GM12878 (cell line): ENCODE results near the gene VRK3. TPM values are rescaled to one million over a fixed set of nuclear protein-coding genes. Genes with fewer than 3 reads are reported as not detected.

Experiments used
- ATAC-seq: fragments of 200-7000 bp; cut with Tn5 transposase; 3 replicates; pipeline ENCODE4 v1.9.1; 2020; ENCODE audit warnings: mild to moderate bottlenecking, moderate library complexity
- BruUV-seq: library from RNA; stranded (reverse); fragments of 400-500 nt; replicated peaks from 2 replicates; lab custom pipeline; 2021; lab: Mats Ljungman, UMichigan
- CTCF ChIA-PET: fragments of 300-600 bp; sonication (Branson Sonifier 250); formaldehyde crosslinking; extraction: SDS; loops from one replicate; lab custom pipeline; 2021; ENCODE audit warnings: inconsistent platforms; lab: Yijun Ruan, JAX
- POLR2A ChIA-PET: fragments of 350-600 bp; formaldehyde crosslinking; extraction: SDS; loops from one replicate; lab custom pipeline; 2021; ENCODE audit warnings: inconsistent platforms; lab: Charles Lee
- RAD21 ChIA-PET: fragments of 300-600 bp; sonication (Branson Sonifier 250); formaldehyde crosslinking; loops from one replicate; lab custom pipeline; 2023; ENCODE audit warnings: antibody characterized with exemption; ENCODE audit not compliant: unreplicated experiment; lab: Charles Lee
- SMC1A ChIA-PET: fragments of 300-600 bp; sonication (Branson Sonifier 250); formaldehyde crosslinking; loops from one replicate; lab custom pipeline; 2023; ENCODE audit not compliant: unreplicated experiment, uncharacterized antibody; lab: Charles Lee
- DNase-seq: peaks from one replicate; pipeline ENCODE4 v3.0.0-alpha.2; 2011; ENCODE audit warnings: low read depth, low spot score
- FAIRE-seq: peaks from 3 replicates; lab custom pipeline; 2011; peaks lifted over from hg19 to GRCh38; lab: Jason Lieb, UNC
- H2AFZ ChIP-seq: 2 replicates; pipeline ENCODE4 v1.6.0; 2011; ENCODE audit warnings: low read depth, low read length, control low read depth; ENCODE audit not compliant: control insufficient read depth
- H3K27ac ChIP-seq: 2 replicates; pipeline ENCODE4 v1.5.1; 2011; ENCODE audit warnings: control low read depth; ENCODE audit not compliant: control insufficient read depth, insufficient read depth
- H3K27me3 ChIP-seq, 2 experiments: replicated peaks in 1 of 2; 2 replicates each; pipeline versions ENCODE4 v1.6.0 to v1.6.1; 2011; ENCODE audit warnings: low read length in 1 of 2; ENCODE audit not compliant: control insufficient read depth in 2 of 2, insufficient read depth in 2 of 2
- H3K36me3 ChIP-seq, 2 experiments: 2 replicates each; pipeline ENCODE4 v1.5.1; 2011; ENCODE audit warnings: low read length in 1 of 2; ENCODE audit not compliant: control insufficient read depth in 2 of 2, insufficient read depth in 2 of 2
- H3K4me1 ChIP-seq: 2 replicates; pipeline ENCODE4 v1.6.1; 2011; ENCODE audit warnings: mild to moderate bottlenecking, low read length, moderate library complexity, mixed read lengths; ENCODE audit not compliant: control insufficient read depth, insufficient read depth
- H3K4me2 ChIP-seq: 2 replicates; pipeline ENCODE4 v1.6.0; 2011; ENCODE audit warnings: control low read depth; ENCODE audit not compliant: control insufficient read depth, insufficient read depth
- H3K4me3 ChIP-seq: fragments of 200-600 bp; sonication (generic); 2 replicates; pipeline ENCODE4 v1.5.1; 2016
- H3K79me2 ChIP-seq: 2 replicates; pipeline ENCODE4 v1.6.0; 2011; ENCODE audit warnings: low read length; ENCODE audit not compliant: control insufficient read depth, insufficient read depth
- H3K9ac ChIP-seq: 2 replicates; pipeline ENCODE4 v1.8.0; 2011; ENCODE audit warnings: low read length, control low read depth, mixed read lengths; ENCODE audit not compliant: control insufficient read depth, insufficient read depth
- H3K9me3 ChIP-seq: replicated peaks from 3 replicates; pipeline ENCODE4 v1.5.1; 2011; ENCODE audit warnings: mild to moderate bottlenecking, low read length; ENCODE audit not compliant: control insufficient read depth, insufficient read depth
- H4K20me1 ChIP-seq: 2 replicates; pipeline ENCODE4 v1.6.0; 2011; ENCODE audit not compliant: control insufficient read depth, insufficient read depth
- CHD2 ChIP-seq: IDR thresholded peaks from 2 replicates; pipeline ENCODE4 v1.6.1; 2011; ENCODE audit warnings: low read depth, low read length, improper control_type of control experiment, borderline replicate concordance
- HDAC2 ChIP-seq: fragments of 200-600 bp; sonication (generic); IDR thresholded peaks from 2 replicates; pipeline ENCODE4 v1.6.1; 2017
- MEF2A ChIP-seq: IDR thresholded peaks from 2 replicates; pipeline ENCODE4 v1.6.1; 2011; ENCODE audit warnings: low read depth, mild to moderate bottlenecking, low read length, moderate library complexity; ENCODE audit not compliant: insufficient read depth
- WGBS: methylation state at CpG from one replicate; pipeline ENCODE4 v1.1.6; 2016; ENCODE audit warnings: low lambda C conversion rate; ENCODE audit not compliant: insufficient replicate concordance, insufficient coverage; ENCODE audit errors: missing lambda C conversion rate; 5-methylcytosine and 5-hydroxymethylcytosine counted together
- in situ Hi-C: fragments of 300-500 bp; cut with MboI; formaldehyde crosslinking; loops from 9 replicates; pipeline ENCODE4 v1.14.3; 2018; ENCODE audit warnings: mixed read lengths
- intact Hi-C: fragments of 100-400 bp; cut with micrococcal nuclease; formaldehyde crosslinking; loops from one replicate; pipeline ENCODE4 v1.14.2; 2022; ENCODE audit not compliant: unreplicated experiment
- polyA plus RNA-seq, 11 experiments: library from polyadenylated mRNA; depleted of rRNA in 4 of 11; unstranded in 6 of 11; stranded (reverse) in 5 of 11; fragments of >200 nt; fragmentation: Nextera tagmentation in 4 of 11; fragmentation: Illumina TruSeq in 1 of 11; extraction: Ambion mirVana in 4 of 11; extraction: Trizol in 1 of 11; gene quantifications; 1 replicate in 1 of 11; 2 replicates in 10 of 11; pipeline versions ENCODE4 v1.2.1 to v1.2.3, GENCODE V29; 2011 to 2016; ENCODE audit warnings: inconsistent platforms in 2 of 11, missing spikeins in 2 of 11, low read depth in 1 of 11
- total RNA-seq, 4 experiments: library from RNA; depleted of rRNA in 3 of 4; stranded (reverse); fragments of >200 nt in 3 of 4; fragmentation: Illumina TruSeq in 1 of 4; extraction: Trizol in 1 of 4; gene quantifications; 2 replicates each; pipeline versions ENCODE4 v1.2.1 to v1.2.3, GENCODE V29; 2013 to 2021
- TF ChIP-seq, protein P1 (sequence below): fragments of 450-650 bp; formaldehyde crosslinking; IDR thresholded peaks from 2 replicates; pipeline ENCODE4 v1.5.0; 2022; ENCODE audit warnings: mild to moderate bottlenecking, missing genetic modification characterization

VRK3 gene
- total and polyA plus RNA-seq, 10 of the 15 experiments (the other 5 are each of a cell fraction or from before 2014, with no cell fraction given), result 17.3 to 61.9 (median 35.5) TPM

DNA sequence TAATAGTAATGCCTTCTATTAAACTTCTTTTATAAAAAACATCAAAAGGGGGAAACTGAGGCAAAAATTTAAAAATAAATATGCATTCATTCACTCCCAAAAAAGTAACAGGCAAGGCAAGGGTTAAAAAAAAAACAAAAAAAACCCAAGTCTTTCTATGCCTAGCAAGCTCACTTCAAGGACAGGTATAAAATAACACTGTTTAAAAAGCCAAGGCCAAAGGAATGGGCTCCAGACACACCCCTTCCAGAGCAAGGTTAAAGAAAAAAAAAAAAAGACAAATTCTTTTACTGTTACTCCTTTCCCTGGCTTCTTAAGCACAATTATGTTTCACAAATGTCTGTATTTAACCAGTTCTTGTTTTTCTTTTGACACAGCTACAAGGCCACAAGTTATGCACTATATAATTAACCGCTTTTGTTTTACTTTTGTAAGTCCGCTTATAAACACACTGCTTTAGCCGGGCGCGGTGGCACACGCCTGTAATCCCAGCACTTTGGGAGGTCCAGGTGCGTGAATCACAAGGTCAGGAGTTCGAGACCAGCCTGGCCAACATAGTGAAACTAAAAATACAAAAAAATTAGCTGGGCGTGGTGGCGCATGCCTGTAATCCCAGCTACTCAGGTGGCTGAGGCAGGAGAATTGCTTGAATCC is 67.8 kb downstream of the VRK3 start:
- Histone ChIP-seq H3K4me1 (peaks cover 17% of the 10 kb centered on the region), H3K36me3 (no peaks in the 10 kb centered on the region), H3K9ac (no peak overlapping the region), H2AFZ (no peak overlapping the region), H3K4me3 (no peak overlapping the region), H3K79me2 (no peaks in the 10 kb centered on the region), H3K9me3 (no peaks in the 10 kb centered on the region), H3K27me3 (no peaks in the 10 kb centered on the region), H3K27ac (no peak overlapping the region), H4K20me1 (no peaks in the 10 kb centered on the region), H3K4me2 (no peak overlapping the region)
- FAIRE-seq (no peak), DNase-seq (no peak), ATAC-seq (no peak)
- ChIA-PET RAD21 (no interaction called here), SMC1A (interaction anchor here (1.4 to 1.5 kb wide), 2 partner anchors 19 to 28 kb away, joined by 3 to 5 read pairs; no protein-coding TSS in a partner anchor), CTCF (interaction anchor here (0.9 kb wide), 1 partner anchor 23 kb away, joined by 3 read pairs; no protein-coding TSS in a partner anchor), POLR2A (interaction anchor here (0.7 kb wide), 1 partner anchor 22 kb away, joined by 3 read pairs; no protein-coding TSS in a partner anchor)
- TF ChIP-seq HDAC2 (no peak), CHD2 (no peak), MEF2A (no peak)
- TF ChIP-seq, protein P1, sequence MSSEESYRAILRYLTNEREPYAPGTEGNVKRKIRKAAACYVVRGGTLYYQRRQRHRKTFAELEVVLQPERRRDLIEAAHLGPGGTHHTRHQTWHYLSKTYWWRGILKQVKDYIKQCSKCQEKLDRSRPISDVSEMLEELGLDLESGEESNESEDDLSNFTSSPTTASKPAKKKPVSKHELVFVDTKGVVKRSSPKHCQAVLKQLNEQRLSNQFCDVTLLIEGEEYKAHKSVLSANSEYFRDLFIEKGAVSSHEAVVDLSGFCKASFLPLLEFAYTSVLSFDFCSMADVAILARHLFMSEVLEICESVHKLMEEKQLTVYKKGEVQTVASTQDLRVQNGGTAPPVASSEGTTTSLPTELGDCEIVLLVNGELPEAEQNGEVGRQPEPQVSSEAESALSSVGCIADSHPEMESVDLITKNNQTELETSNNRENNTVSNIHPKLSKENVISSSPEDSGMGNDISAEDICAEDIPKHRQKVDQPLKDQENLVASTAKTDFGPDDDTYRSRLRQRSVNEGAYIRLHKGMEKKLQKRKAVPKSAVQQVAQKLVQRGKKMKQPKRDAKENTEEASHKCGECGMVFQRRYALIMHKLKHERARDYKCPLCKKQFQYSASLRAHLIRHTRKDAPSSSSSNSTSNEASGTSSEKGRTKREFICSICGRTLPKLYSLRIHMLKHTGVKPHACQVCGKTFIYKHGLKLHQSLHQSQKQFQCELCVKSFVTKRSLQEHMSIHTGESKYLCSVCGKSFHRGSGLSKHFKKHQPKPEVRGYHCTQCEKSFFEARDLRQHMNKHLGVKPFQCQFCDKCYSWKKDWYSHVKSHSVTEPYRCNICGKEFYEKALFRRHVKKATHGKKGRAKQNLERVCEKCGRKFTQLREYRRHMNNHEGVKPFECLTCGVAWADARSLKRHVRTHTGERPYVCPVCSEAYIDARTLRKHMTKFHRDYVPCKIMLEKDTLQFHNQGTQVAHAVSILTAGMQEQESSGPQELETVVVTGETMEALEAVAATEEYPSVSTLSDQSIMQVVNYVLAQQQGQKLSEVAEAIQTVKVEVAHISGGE (CRISPR knock-in tag), result no peak
- BruUV-seq, result no TSS peak
- intact Hi-C loops, result no loop called here
- WGBS, result 81% methylated on average over 10 of the region's 10 CpGs
- in situ Hi-C loops, result no loop called here
